ENCODE measurements around the gene FRAS1.

DNA sequence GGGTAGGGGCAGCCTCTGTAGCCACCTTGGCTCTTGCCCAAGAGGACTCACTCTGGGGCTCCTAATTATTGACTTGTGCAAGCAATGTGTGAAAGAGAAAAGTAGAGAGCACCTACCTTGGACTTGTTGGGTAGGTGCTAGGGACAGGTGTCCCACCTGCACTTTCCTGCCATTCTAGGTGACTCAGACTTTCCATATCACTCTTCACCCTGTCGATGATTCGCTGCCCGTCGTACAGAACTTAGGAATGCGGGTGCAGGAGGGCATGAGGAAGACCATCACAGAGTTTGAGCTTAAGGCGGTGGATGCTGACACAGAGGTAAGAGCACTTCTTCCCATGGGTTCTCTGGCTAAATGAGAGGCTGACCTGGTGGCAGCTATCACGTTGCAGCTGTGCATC is 407.1 kb downstream of the FRAS1 start:
- TF ChIP-seq, protein P1, sequence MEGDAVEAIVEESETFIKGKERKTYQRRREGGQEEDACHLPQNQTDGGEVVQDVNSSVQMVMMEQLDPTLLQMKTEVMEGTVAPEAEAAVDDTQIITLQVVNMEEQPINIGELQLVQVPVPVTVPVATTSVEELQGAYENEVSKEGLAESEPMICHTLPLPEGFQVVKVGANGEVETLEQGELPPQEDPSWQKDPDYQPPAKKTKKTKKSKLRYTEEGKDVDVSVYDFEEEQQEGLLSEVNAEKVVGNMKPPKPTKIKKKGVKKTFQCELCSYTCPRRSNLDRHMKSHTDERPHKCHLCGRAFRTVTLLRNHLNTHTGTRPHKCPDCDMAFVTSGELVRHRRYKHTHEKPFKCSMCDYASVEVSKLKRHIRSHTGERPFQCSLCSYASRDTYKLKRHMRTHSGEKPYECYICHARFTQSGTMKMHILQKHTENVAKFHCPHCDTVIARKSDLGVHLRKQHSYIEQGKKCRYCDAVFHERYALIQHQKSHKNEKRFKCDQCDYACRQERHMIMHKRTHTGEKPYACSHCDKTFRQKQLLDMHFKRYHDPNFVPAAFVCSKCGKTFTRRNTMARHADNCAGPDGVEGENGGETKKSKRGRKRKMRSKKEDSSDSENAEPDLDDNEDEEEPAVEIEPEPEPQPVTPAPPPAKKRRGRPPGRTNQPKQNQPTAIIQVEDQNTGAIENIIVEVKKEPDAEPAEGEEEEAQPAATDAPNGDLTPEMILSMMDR (IDR thresholded peaks at IDR 0.05; ENCODE audit: insufficient read depth, low read depth, low read length): no peak
- no peak for TF ChIP-seq EZH2 (IDR thresholded peaks at IDR 0.05; ENCODE audit: insufficient read depth, low read length)
